Liver (tissue), 9 donors: Measurements from ENCODE around the gene MVB12B. TPM values are rescaled to one million over a fixed set of nuclear protein-coding genes. Genes with fewer than 3 reads are reported as not detected.

Experiments used
- DNase-seq: peaks from one replicate; pipeline ENCODE4 v3.0.0-alpha.2; 2017; ENCODE audit warnings: low spot score
- H3K27ac ChIP-seq, 2 donors: one replicate each; pipeline ENCODE4 v1.7.0; 2013; ENCODE audit warnings: inconsistent platforms in 2 of 2, low read length in 2 of 2, control low read depth in 1 of 2, low read depth in 1 of 2, mild to moderate bottlenecking in 1 of 2
- H3K27me3 ChIP-seq, 4 donors: one replicate each; pipeline versions ENCODE4 v1.6.1 to v1.7.0; 2013; ENCODE audit warnings: low read length in 3 of 4, inconsistent platforms in 1 of 4, mild to moderate bottlenecking in 1 of 4, moderate library complexity in 1 of 4; ENCODE audit not compliant: control insufficient read depth in 4 of 4, insufficient read depth in 4 of 4
- H3K36me3 ChIP-seq, 4 donors: one replicate each; pipeline versions ENCODE4 v1.6.1 to v1.7.0; 2013; ENCODE audit warnings: low read length in 3 of 4, mild to moderate bottlenecking in 3 of 4, low read depth in 1 of 4, moderate library complexity in 1 of 4; ENCODE audit not compliant: control insufficient read depth in 4 of 4, insufficient read depth in 3 of 4
- H3K4me1 ChIP-seq, 4 donors: one replicate each; pipeline versions ENCODE4 v1.6.1 to v1.7.0; 2013; ENCODE audit warnings: low read length in 3 of 4, mild to moderate bottlenecking in 3 of 4, moderate library complexity in 1 of 4; ENCODE audit not compliant: control insufficient read depth in 4 of 4, insufficient read depth in 4 of 4
- H3K4me3 ChIP-seq, 3 donors: one replicate each; pipeline versions ENCODE4 v1.6.1 to v1.7.0; 2013; ENCODE audit warnings: low read length in 3 of 3, control low read depth in 1 of 3, low read depth in 1 of 3, mild to moderate bottlenecking in 1 of 3
- H3K9ac ChIP-seq, 2 donors: one replicate each; pipeline ENCODE4 v1.7.0; 2013; ENCODE audit warnings: low read length in 2 of 2, mild to moderate bottlenecking in 2 of 2, moderate library complexity in 2 of 2, control low read depth in 1 of 2, low read depth in 1 of 2
- H3K9me3 ChIP-seq, 4 donors: one replicate each; pipeline versions ENCODE4 v1.6.1 to v1.7.0; 2013; ENCODE audit warnings: low read length in 3 of 4; ENCODE audit not compliant: control insufficient read depth in 4 of 4
- ATF3 ChIP-seq: IDR thresholded peaks from 2 replicates; pipeline ENCODE4 v1.6.1; 2016; ENCODE audit warnings: antibody characterized with exemption
- CTCF ChIP-seq: fragments of 150-350 bp; IDR thresholded peaks from 2 replicates; pipeline ENCODE4 v1.5.1; 2017; ENCODE audit warnings: improper control_type of control experiment, low read depth, low read length; ENCODE audit not compliant: missing input control
- EGR1 ChIP-seq, 2 donors: IDR thresholded peaks; 2 replicates each; pipeline ENCODE4 v1.6.1; 2016 to 2018; ENCODE audit warnings: antibody characterized with exemption in 2 of 2, low read depth in 2 of 2
- FOXA1 ChIP-seq: IDR thresholded peaks from 2 replicates; pipeline ENCODE4 v1.6.1; 2016; ENCODE audit warnings: antibody characterized with exemption
- GABPA ChIP-seq, 2 donors: IDR thresholded peaks in 1 of 2; conservative IDR thresholded peaks in 1 of 2; 2 replicates each; pipeline ENCODE4 v1.6.1; 2016; ENCODE audit warnings: antibody characterized with exemption in 2 of 2, mild to moderate bottlenecking in 1 of 2, moderate library complexity in 1 of 2
- HNF4A ChIP-seq, 2 donors: conservative IDR thresholded peaks; 2 replicates each; pipeline ENCODE4 v1.6.1; 2016; ENCODE audit warnings: antibody characterized with exemption in 2 of 2, mild to moderate bottlenecking in 2 of 2
- HNF4G ChIP-seq: IDR thresholded peaks from 2 replicates; pipeline ENCODE4 v1.6.1; 2016; ENCODE audit warnings: antibody characterized with exemption
- MAX ChIP-seq: IDR thresholded peaks from 2 replicates; pipeline ENCODE4 v1.6.1; 2016; ENCODE audit warnings: antibody characterized with exemption
- REST ChIP-seq: IDR thresholded peaks from 2 replicates; pipeline ENCODE4 v1.6.1; 2016; ENCODE audit warnings: antibody characterized with exemption, mild to moderate bottlenecking
- RXRA ChIP-seq, 2 donors: IDR thresholded peaks; 2 replicates each; pipeline ENCODE4 v1.6.1; 2017 to 2018; ENCODE audit warnings: antibody characterized with exemption in 2 of 2, mild to moderate bottlenecking in 1 of 2
- SP1 ChIP-seq: IDR thresholded peaks from 2 replicates; pipeline ENCODE4 v1.6.1; 2018; ENCODE audit warnings: antibody characterized with exemption, mild to moderate bottlenecking
- TAF1 ChIP-seq: conservative IDR thresholded peaks from 2 replicates; pipeline ENCODE4 v1.6.1; 2016; ENCODE audit warnings: antibody characterized with exemption, mild to moderate bottlenecking
- YY1 ChIP-seq: IDR thresholded peaks from 2 replicates; pipeline ENCODE4 v1.6.1; 2016; ENCODE audit warnings: antibody characterized with exemption, mild to moderate bottlenecking
- ZBTB33 ChIP-seq: IDR thresholded peaks from 2 replicates; pipeline ENCODE4 v1.6.1; 2016; ENCODE audit warnings: antibody characterized with exemption
- WGBS: extraction: QIAGEN DNeasy Blood & Tissue Kit; methylation state at CpG from one replicate; pipeline ENCODE4 v1.1.7; 2013; 5-methylcytosine and 5-hydroxymethylcytosine counted together
- polyA plus RNA-seq, 2 donors: library from polyadenylated mRNA; stranded (reverse) in 1 of 2; unstranded in 1 of 2; fragments of 200-250 nt in 1 of 2; fragments of >200 nt in 1 of 2; fragmentation: Nextera tagmentation in 1 of 2; extraction: Ambion mirVana in 1 of 2; gene quantifications; one replicate each; pipeline versions ENCODE4 v1.2.1 to v1.2.3, GENCODE V29; 2013 to 2015
- total RNA-seq, 2 donors: library from RNA; depleted of rRNA; stranded (reverse); fragments of >200 nt; gene quantifications; one replicate each; pipeline ENCODE4 v1.2.3, GENCODE V29; 2014
- donor health status: healthy.
- donor health status: healthy.
- donor health status: healthy.
- donor health status: healthy.
- donor health status: healthy.

The MVB12B gene
- total and polyA plus RNA-seq, 4 donors, result 5.3 to 12.4 (median 8.4) TPM

GRCh38 chr9:126513159-126514036 lies 186.8 kb downstream of the MVB12B start (continued):
- TF ChIP-seq REST (no peak), EGR1 (IDR thresholded peaks at IDR 0.05; ENCODE audit: low read depth in 2 of 2) (no peak), TAF1 (no peak), FOXA1 (no peak)

GRCh38 chr9:126514037-126514821 lies 187.6 kb downstream of the MVB12B start:
- H3K27ac ChIP-seq, result no peak overlapping the region
- H3K27me3 ChIP-seq, result peaks cover 0 to 18% (median 4%) of the 10 kb centered on the region in 4 donors
- 14% methylated on average over 63 of the region's 63 CpGs for WGBS
- H3K4me1 ChIP-seq, result peaks cover 3 to 8% (median 5%) of the 10 kb centered on the region in 4 donors
- no peak overlapping the region for H3K9ac ChIP-seq
- TF ChIP-seq ATF3 (no peak), CTCF (peak; percentile 29)
- no peaks in the 10 kb centered on the region for H3K9me3 ChIP-seq
- H3K4me3 ChIP-seq, result no peak overlapping the region
- H3K36me3 ChIP-seq, result no peaks in the 10 kb centered on the region
- DNase-seq, result peak; percentile 81

- Histone ChIP-seq H3K4me3 (no peak overlapping the region), H3K4me1 (peaks cover 3 to 8% (median 5%) of the 10 kb centered on the region in 4 donors), H3K9me3 (no peaks in the 10 kb centered on the region), H3K9ac (no peak overlapping the region), H3K27ac (no peak overlapping the region), H3K36me3 (no peaks in the 10 kb centered on the region), H3K27me3 (peaks cover 0 to 18% (median 4%) of the 10 kb centered on the region in 4 donors)
- WGBS, result 61% methylated on average over 27 of the region's 27 CpGs
- DNase-seq, result no peak
- TF ChIP-seq ZBTB33, result no peak
- TF ChIP-seq HNF4A (conservative IDR thresholded peaks at IDR 0.05), result no peak
- no peak for TF ChIP-seq YY1
- no peak for TF ChIP-seq SP1
- TF ChIP-seq MAX, result no peak
- no peak for TF ChIP-seq RXRA (IDR thresholded peaks at IDR 0.05)
- no peak for TF ChIP-seq CTCF
- no peak for TF ChIP-seq HNF4G
- TF ChIP-seq GABPA (IDR thresholded peaks at IDR 0.05 in 1 of 2, conservative IDR thresholded peaks at IDR 0.05 in 1 of 2), result no peak
- TF ChIP-seq TAF1, result no peak
- TF ChIP-seq FOXA1, result no peak
Observed at GRCh38 chr9:126515001-126515872, 188.6 kb downstream of the MVB12B start.
